Suprapubic skin (tissue), 4 donors: ENCODE measurements around the gene SEC61G. TPM values are rescaled to one million over a fixed set of nuclear protein-coding genes. Genes with fewer than 3 reads are reported as not detected.

Experiments used
- DNase-seq, 2 donors: peaks; one replicate each; pipeline ENCODE4 v3.0.0-alpha.2; 2019; ENCODE audit warnings: low spot score in 2 of 2
- H3K27ac ChIP-seq: fragments of 200-600 bp; sonication (generic); one replicate; pipeline ENCODE4 v1.5.1; 2019
- H3K27me3 ChIP-seq: fragments of 200-600 bp; sonication (generic); one replicate; pipeline ENCODE4 v1.5.1; 2019
- H3K36me3 ChIP-seq: fragments of 200-600 bp; sonication (generic); one replicate; pipeline ENCODE4 v1.5.1; 2019
- H3K4me1 ChIP-seq: fragments of 200-600 bp; sonication (generic); one replicate; pipeline ENCODE4 v1.5.1; 2019
- H3K4me3 ChIP-seq: fragments of 200-600 bp; sonication (generic); one replicate; pipeline ENCODE4 v1.5.1; 2019; ENCODE audit warnings: mild to moderate bottlenecking
- H3K9me3 ChIP-seq: fragments of 200-600 bp; sonication (generic); one replicate; pipeline ENCODE4 v1.5.1; 2019
- EP300 ChIP-seq: sonication (generic); formaldehyde crosslinking; IDR thresholded peaks from one replicate; pipeline ENCODE4 v1.6.1; 2017; ENCODE audit warnings: antibody characterized with exemption
- POLR2A ChIP-seq, 2 donors: fragments of 450-650 bp; IDR thresholded peaks; one replicate each; pipeline ENCODE4 v1.6.1; 2017; ENCODE audit warnings: antibody characterized with exemption in 2 of 2, mild to moderate bottlenecking in 2 of 2, moderate library complexity in 2 of 2
- POLR2AphosphoS5 ChIP-seq, 3 donors: sonication (generic); formaldehyde crosslinking; IDR thresholded peaks; one replicate each; pipeline ENCODE4 v1.6.1; 2017; ENCODE audit warnings: antibody characterized with exemption in 3 of 3
- WGBS: methylation state at CpG from one replicate; pipeline ENCODE4 v1.1.5; 2018; 5-methylcytosine and 5-hydroxymethylcytosine counted together
- total RNA-seq, 4 donors: library from RNA; depleted of rRNA; stranded (reverse); fragments of >200 nt; gene quantifications; one replicate each; pipeline ENCODE4 v1.1.0, GENCODE V29; 2016
- TF ChIP-seq, protein P1 (sequence below), 2 donors: fragments of 200-600 bp in 1 of 2; fragments of 450-650 bp in 1 of 2; sonication (generic) in 1 of 2; IDR thresholded peaks; one replicate each; pipeline ENCODE4 v1.5.1; 2016 to 2019; ENCODE audit warnings: antibody characterized with exemption in 2 of 2, mild to moderate bottlenecking in 1 of 2, moderate library complexity in 1 of 2

The SEC61G gene
- total RNA-seq, 4 donors from 2014 or later, result 53.3 to 117 (median 92.8) TPM

DNA sequence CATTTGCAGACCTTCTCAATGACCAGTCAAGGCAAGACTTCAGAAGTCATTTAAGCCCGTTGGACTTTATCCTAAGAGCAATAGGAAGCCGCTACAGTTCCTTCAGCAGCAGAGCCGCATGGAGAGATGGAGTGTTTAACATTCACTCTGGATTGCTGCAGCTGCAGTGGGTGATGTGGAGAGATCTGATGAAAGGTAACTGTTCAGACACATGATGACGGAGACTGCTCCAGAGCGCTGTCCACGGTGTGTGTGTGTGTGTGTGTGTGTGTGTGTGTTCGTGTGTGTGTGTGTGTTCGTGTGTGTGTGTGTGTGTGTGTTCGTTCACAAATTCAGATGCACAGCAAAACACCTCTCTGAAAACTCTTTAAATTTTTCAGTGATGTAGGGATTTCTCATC lies 37.0 kb downstream of the SEC61G start:
- no peaks in the 10 kb centered on the region for H3K36me3 ChIP-seq
- no peaks in the 10 kb centered on the region for H3K9me3 ChIP-seq
- DNase-seq, result no peak
- no peaks in the 10 kb centered on the region for H3K4me1 ChIP-seq
- H3K27me3 ChIP-seq, result no peaks in the 10 kb centered on the region
- TF ChIP-seq, protein P1, sequence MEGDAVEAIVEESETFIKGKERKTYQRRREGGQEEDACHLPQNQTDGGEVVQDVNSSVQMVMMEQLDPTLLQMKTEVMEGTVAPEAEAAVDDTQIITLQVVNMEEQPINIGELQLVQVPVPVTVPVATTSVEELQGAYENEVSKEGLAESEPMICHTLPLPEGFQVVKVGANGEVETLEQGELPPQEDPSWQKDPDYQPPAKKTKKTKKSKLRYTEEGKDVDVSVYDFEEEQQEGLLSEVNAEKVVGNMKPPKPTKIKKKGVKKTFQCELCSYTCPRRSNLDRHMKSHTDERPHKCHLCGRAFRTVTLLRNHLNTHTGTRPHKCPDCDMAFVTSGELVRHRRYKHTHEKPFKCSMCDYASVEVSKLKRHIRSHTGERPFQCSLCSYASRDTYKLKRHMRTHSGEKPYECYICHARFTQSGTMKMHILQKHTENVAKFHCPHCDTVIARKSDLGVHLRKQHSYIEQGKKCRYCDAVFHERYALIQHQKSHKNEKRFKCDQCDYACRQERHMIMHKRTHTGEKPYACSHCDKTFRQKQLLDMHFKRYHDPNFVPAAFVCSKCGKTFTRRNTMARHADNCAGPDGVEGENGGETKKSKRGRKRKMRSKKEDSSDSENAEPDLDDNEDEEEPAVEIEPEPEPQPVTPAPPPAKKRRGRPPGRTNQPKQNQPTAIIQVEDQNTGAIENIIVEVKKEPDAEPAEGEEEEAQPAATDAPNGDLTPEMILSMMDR (IDR thresholded peaks at IDR 0.05), result no peak
- TF ChIP-seq POLR2A (IDR thresholded peaks at IDR 0.05) (no peak), POLR2AphosphoS5 (IDR thresholded peaks at IDR 0.05) (no peak), EP300 (no peak)
- WGBS, result 77% methylated on average over 9 of the region's 9 CpGs
- no peak overlapping the region for H3K27ac ChIP-seq
- H3K4me3 ChIP-seq, result no peak overlapping the region

- H3K36me3 ChIP-seq, result no peaks in the 10 kb centered on the region
- no peaks in the 10 kb centered on the region for H3K27me3 ChIP-seq
- H3K27ac ChIP-seq, result no peak overlapping the region
- no peak for DNase-seq
- WGBS, result 83% methylated on average over 4 of the region's 4 CpGs
- no peaks in the 10 kb centered on the region for H3K9me3 ChIP-seq
- no peaks in the 10 kb centered on the region for H3K4me1 ChIP-seq
- TF ChIP-seq POLR2A (IDR thresholded peaks at IDR 0.05), result no peak
- TF ChIP-seq POLR2AphosphoS5 (IDR thresholded peaks at IDR 0.05), result no peak
- H3K4me3 ChIP-seq, result no peak overlapping the region
These were observed 39.0 kb downstream of the SEC61G start for GRCh38 chr7:54719974-54720373.

GRCh38 chr7:54719425-54719824 lies 39.6 kb downstream of the SEC61G start:
- Histone ChIP-seq H3K27ac (no peak overlapping the region), H3K9me3 (no peaks in the 10 kb centered on the region), H3K36me3 (no peaks in the 10 kb centered on the region), H3K4me1 (no peaks in the 10 kb centered on the region), H3K4me3 (no peak overlapping the region), H3K27me3 (no peaks in the 10 kb centered on the region)
- DNase-seq, result no peak
- TF ChIP-seq POLR2A (IDR thresholded peaks at IDR 0.05) (no peak), POLR2AphosphoS5 (IDR thresholded peaks at IDR 0.05) (no peak)

- H3K27me3 ChIP-seq, result no peaks in the 10 kb centered on the region
- H3K4me1 ChIP-seq, result no peaks in the 10 kb centered on the region
- no peaks in the 10 kb centered on the region for H3K36me3 ChIP-seq
- H3K9me3 ChIP-seq, result no peaks in the 10 kb centered on the region
- no peak overlapping the region for H3K4me3 ChIP-seq
- no peak overlapping the region for H3K27ac ChIP-seq
- DNase-seq, result no peak
- no peak for TF ChIP-seq POLR2AphosphoS5 (IDR thresholded peaks at IDR 0.05)
- no peak for TF ChIP-seq POLR2A (IDR thresholded peaks at IDR 0.05)
- TF ChIP-seq, protein P1 (IDR thresholded peaks at IDR 0.05), result no peak
- TF ChIP-seq EP300, result no peak
- WGBS, result 91% methylated on average over 3 of the region's 4 CpGs
These were observed 46.2 kb downstream of the SEC61G start for GRCh38 chr7:54712820-54713219.

- no peaks in the 10 kb centered on the region for H3K36me3 ChIP-seq
- H3K27me3 ChIP-seq, result no peaks in the 10 kb centered on the region
- H3K27ac ChIP-seq, result no peak overlapping the region
- no peak for DNase-seq
- no peaks in the 10 kb centered on the region for H3K9me3 ChIP-seq
- no peak overlapping the region for H3K4me3 ChIP-seq
- 92% methylated on average over 2 of the region's 2 CpGs for WGBS
- TF ChIP-seq POLR2AphosphoS5 (IDR thresholded peaks at IDR 0.05) (no peak), POLR2A (IDR thresholded peaks at IDR 0.05) (no peak), EP300 (no peak)
- TF ChIP-seq, protein P1 (IDR thresholded peaks at IDR 0.05), result no peak
- no peaks in the 10 kb centered on the region for H3K4me1 ChIP-seq
These were observed 47.0 kb downstream of the SEC61G start for GRCh38 chr7:54711900-54712595.

DNA sequence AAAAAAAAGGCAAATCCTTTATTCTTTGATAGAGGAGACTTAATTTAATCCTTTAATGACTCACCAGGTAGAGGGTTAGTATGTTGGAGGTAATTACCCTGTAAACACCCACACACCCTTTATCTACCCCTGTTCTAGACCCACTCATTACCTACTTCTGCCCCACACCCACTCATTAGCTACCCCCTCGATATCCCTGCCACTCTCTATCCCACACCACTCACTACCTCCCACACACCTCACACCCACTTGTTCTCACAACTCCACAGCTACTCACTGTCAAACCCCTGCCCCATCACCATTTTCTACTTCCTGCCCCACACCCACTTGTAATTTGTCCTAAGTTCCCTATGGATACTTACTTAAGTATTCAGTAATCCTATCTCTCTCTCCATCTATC lies 49.7 kb downstream of the SEC61G start:
- 90% methylated on average over 1 of the region's 1 CpG for WGBS
- Histone ChIP-seq H3K9me3 (no peaks in the 10 kb centered on the region), H3K36me3 (no peaks in the 10 kb centered on the region), H3K27ac (no peak overlapping the region), H3K27me3 (no peaks in the 10 kb centered on the region), H3K4me1 (no peaks in the 10 kb centered on the region), H3K4me3 (no peak overlapping the region)
- no peak for DNase-seq
- TF ChIP-seq, protein P1 (IDR thresholded peaks at IDR 0.05), result no peak
- no peak for TF ChIP-seq POLR2A (IDR thresholded peaks at IDR 0.05)
- no peak for TF ChIP-seq POLR2AphosphoS5 (IDR thresholded peaks at IDR 0.05)
- TF ChIP-seq EP300, result no peak
